Smooth muscle cell (in vitro differentiated cells): ENCODE data around the gene WDFY4. TPM values are rescaled to one million over a fixed set of nuclear protein-coding genes. Genes with fewer than 3 reads are reported as not detected.

Source experiments
- DNase-seq: peaks from one replicate; lab custom pipeline; 2025; ENCODE audit not compliant: unreplicated experiment; lab: John Stamatoyannopoulos, UW
- H2AFZ ChIP-seq: fragments of 200-600 bp; sonication (generic); 2 replicates; pipeline ENCODE4 v1.6.0; 2016; ENCODE audit warnings: antibody characterized with exemption, low read depth, mild to moderate bottlenecking
- H3F3A ChIP-seq: fragments of 200-600 bp; sonication (generic); 2 replicates; pipeline ENCODE4 v1.6.0; 2017; ENCODE audit warnings: antibody characterized with exemption, low read depth
- H3K27ac ChIP-seq: fragments of 200-600 bp; sonication (generic); 2 replicates; pipeline ENCODE4 v1.5.1; 2016; ENCODE audit warnings: low read depth, mild to moderate bottlenecking
- H3K27me3 ChIP-seq: fragments of 200-600 bp; sonication (generic); 2 replicates; pipeline ENCODE4 v1.6.1; 2016; ENCODE audit warnings: low read depth, mild to moderate bottlenecking
- H3K36me3 ChIP-seq: fragments of 200-600 bp; sonication (generic); 2 replicates; pipeline ENCODE4 v1.5.1; 2016; ENCODE audit warnings: low read depth
- H3K4me1 ChIP-seq: fragments of 200-600 bp; sonication (generic); 2 replicates; pipeline ENCODE4 v1.5.1; 2016; ENCODE audit warnings: low read depth
- H3K4me2 ChIP-seq: fragments of 200-600 bp; sonication (generic); 2 replicates; pipeline ENCODE4 v1.6.0; 2016; ENCODE audit warnings: mild to moderate bottlenecking
- H3K4me3 ChIP-seq: fragments of 200-600 bp; sonication (generic); 2 replicates; pipeline ENCODE4 v1.5.1; 2016; ENCODE audit warnings: mild to moderate bottlenecking
- H3K79me2 ChIP-seq: fragments of 200-600 bp; sonication (generic); 2 replicates; pipeline ENCODE4 v1.6.0; 2016; ENCODE audit warnings: low read depth, mild to moderate bottlenecking
- H3K9ac ChIP-seq: fragments of 200-600 bp; sonication (generic); 2 replicates; pipeline ENCODE4 v1.6.0; 2016; ENCODE audit warnings: low read depth
- H3K9me3 ChIP-seq: fragments of 200-600 bp; sonication (generic); replicated peaks from 2 replicates; pipeline ENCODE4 v1.5.1; 2016; ENCODE audit warnings: low read depth
- H4K20me1 ChIP-seq: fragments of 200-600 bp; sonication (generic); 2 replicates; pipeline ENCODE4 v1.6.0; 2016; ENCODE audit warnings: low read depth
- WGBS: methylation state at CpG from one replicate; pipeline ENCODE4 v1.1.7; 2016; ENCODE audit warnings: low lambda C conversion rate; 5-methylcytosine and 5-hydroxymethylcytosine counted together
- polyA plus RNA-seq: library from polyadenylated mRNA; unstranded; fragments of >200 nt; fragmentation: Nextera tagmentation; extraction: Ambion mirVana; gene quantifications from 2 replicates; pipeline ENCODE4 v1.2.1, GENCODE V29; 2016
- total RNA-seq: library from RNA; depleted of rRNA; stranded (reverse); fragments of >200 nt; gene quantifications from 2 replicates; pipeline ENCODE4 v1.2.3, GENCODE V29; 2014
- TF ChIP-seq, protein P1 (sequence below): fragments of 200-600 bp; sonication (generic); IDR thresholded peaks from 2 replicates; pipeline ENCODE4 v1.5.1; 2017; ENCODE audit warnings: borderline replicate concordance, mild to moderate bottlenecking, antibody characterized with exemption; ENCODE audit not compliant: insufficient read depth, poor library complexity, severe bottlenecking

WDFY4 gene
- total and polyA plus RNA-seq, 2 experiments from 2014 or later = not detected

DNA sequence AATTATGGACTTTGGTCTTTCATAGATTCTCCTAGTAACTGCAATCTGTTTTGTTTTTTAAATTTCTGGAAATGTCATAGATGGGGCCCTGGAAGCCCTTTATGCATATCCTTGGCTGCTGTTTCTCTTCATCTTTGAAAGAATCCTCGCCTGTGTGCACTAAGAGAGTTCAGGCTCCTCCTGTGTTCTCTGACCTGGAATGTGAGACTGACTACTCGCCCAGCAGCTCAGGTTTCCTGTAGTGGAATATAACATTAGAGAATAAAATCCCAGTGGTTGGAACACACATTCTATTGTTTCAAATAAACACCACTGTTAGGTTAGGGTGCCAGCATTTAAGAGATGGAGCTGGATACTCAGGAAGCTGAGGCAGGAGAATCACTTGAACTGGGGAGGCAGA, 56.3 kb downstream of the WDFY4 start:
- Histone ChIP-seq H3K27me3 (no peaks in the 10 kb centered on the region), H4K20me1 (no peaks in the 10 kb centered on the region), H3K79me2 (no peaks in the 10 kb centered on the region), H3F3A (no peaks in the 10 kb centered on the region), H3K4me2 (no peak overlapping the region), H3K4me3 (no peak overlapping the region), H3K4me1 (no peaks in the 10 kb centered on the region), H2AFZ (no peak overlapping the region), H3K36me3 (no peaks in the 10 kb centered on the region), H3K9ac (no peak overlapping the region), H3K27ac (no peak overlapping the region), H3K9me3 (no peaks in the 10 kb centered on the region)
- no peak for DNase-seq
- TF ChIP-seq, protein P1, sequence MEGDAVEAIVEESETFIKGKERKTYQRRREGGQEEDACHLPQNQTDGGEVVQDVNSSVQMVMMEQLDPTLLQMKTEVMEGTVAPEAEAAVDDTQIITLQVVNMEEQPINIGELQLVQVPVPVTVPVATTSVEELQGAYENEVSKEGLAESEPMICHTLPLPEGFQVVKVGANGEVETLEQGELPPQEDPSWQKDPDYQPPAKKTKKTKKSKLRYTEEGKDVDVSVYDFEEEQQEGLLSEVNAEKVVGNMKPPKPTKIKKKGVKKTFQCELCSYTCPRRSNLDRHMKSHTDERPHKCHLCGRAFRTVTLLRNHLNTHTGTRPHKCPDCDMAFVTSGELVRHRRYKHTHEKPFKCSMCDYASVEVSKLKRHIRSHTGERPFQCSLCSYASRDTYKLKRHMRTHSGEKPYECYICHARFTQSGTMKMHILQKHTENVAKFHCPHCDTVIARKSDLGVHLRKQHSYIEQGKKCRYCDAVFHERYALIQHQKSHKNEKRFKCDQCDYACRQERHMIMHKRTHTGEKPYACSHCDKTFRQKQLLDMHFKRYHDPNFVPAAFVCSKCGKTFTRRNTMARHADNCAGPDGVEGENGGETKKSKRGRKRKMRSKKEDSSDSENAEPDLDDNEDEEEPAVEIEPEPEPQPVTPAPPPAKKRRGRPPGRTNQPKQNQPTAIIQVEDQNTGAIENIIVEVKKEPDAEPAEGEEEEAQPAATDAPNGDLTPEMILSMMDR = no peak
- WGBS = 87% methylated on average over 2 of the region's 2 CpGs

DNA sequence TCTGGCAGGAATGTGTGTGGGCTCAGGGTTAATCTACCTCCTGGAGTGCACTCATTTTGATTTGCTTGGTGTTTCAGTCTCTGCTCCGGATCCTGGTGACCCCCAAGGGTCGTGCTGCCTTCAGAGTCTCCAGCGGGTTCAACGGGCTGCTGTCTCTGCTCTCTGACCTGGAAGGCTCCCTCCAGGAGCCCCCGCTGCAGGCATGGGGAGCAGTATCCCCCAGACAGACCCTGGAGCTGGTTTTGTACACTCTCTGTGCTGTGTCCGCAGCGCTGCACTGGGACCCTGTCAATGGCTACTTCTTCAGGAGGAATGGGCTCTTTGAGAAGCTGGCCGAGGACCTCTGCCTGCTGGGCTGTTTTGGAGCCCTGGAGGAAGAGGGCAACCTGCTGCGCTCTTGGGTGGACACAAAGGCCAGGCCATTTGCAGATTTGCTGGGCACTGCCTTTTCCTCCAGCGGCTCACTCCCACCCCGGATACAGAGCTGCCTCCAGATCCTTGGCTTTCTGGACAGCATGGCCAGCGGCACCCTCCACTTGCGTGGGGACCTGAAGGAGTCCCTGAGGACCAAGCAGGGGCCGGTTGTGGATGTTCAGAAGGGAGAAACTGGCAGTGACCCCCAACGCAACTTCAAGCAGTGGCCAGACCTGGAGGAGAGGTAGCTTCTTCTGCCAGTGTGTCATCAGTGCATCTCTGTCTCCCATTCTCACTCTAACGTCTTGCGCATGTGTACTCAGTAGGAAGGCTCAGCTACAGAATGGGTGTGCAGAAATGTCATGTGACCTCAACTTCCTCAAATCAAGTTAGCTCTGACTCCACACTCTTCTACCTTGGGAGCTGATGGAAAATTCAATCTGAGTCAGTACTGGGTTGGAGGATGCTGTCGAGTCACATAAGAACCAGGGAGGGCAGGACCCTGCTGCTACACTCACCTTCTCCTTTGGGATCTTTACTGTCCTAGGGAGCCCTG, 58.5 kb downstream of the WDFY4 start:
- Histone ChIP-seq H3K36me3 (no peaks in the 10 kb centered on the region), H3K79me2 (no peaks in the 10 kb centered on the region), H2AFZ (no peak overlapping the region), H3K4me3 (no peak overlapping the region), H4K20me1 (no peaks in the 10 kb centered on the region), H3F3A (no peaks in the 10 kb centered on the region), H3K27me3 (no peaks in the 10 kb centered on the region), H3K4me2 (no peak overlapping the region), H3K27ac (no peak overlapping the region), H3K9ac (no peak overlapping the region), H3K9me3 (no peaks in the 10 kb centered on the region), H3K4me1 (no peaks in the 10 kb centered on the region)
- DNase-seq = no peak
- TF ChIP-seq, protein P1 = no peak
- 92% methylated on average over 18 of the region's 18 CpGs for WGBS

DNA sequence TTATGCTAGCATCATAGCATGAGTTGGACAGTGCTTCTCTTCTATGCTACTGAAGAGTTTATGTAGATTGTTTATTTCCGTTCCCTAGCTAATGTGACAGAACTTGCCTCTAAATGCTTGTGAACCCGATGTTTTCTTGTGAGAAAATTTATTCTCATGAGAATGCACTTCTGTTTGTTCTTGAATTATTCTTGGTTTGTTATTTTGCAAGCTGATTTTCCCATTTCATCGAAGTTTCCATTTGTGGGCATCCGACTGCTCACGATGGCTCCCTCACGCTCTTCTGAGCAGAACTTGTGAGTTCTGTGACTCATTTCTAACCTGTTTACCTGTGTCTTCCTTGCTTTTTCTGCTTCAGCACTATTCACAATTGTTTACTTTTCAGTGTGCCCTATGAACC, 59.9 kb downstream of the WDFY4 start:
- Histone ChIP-seq H3K27me3 (no peaks in the 10 kb centered on the region), H4K20me1 (no peaks in the 10 kb centered on the region), H3F3A (no peaks in the 10 kb centered on the region), H3K4me3 (no peak overlapping the region), H3K4me1 (no peaks in the 10 kb centered on the region), H3K9me3 (no peaks in the 10 kb centered on the region), H3K9ac (no peak overlapping the region), H3K36me3 (no peaks in the 10 kb centered on the region), H2AFZ (no peak overlapping the region), H3K79me2 (no peaks in the 10 kb centered on the region), H3K4me2 (no peak overlapping the region), H3K27ac (no peak overlapping the region)
- WGBS = 95% methylated on average over 6 of the region's 6 CpGs
- DNase-seq = no peak
- TF ChIP-seq, protein P1 = no peak
